Loucy (cell line): ENCODE results near the gene CPLANE2.
A peak's percentile ranks its signal among the peaks of the same experiment; 100 is the strongest.
"Not testable (repeated sequence)": the region's sequence is repeated elsewhere in the genome, so short reads cannot be mapped to it uniquely, and the experiment has no call there.

Experiments used
- H2AFZ ChIP-seq: fragments of 200-600 bp; sonication (generic); 2 replicates; pipeline ENCODE4 v1.6.0; 2016; ENCODE audit warnings: antibody characterized with exemption, mild to moderate bottlenecking, low read length, moderate library complexity
- H3F3A ChIP-seq: fragments of 200-600 bp; 2 replicates; pipeline ENCODE4 v1.6.0; 2016; ENCODE audit warnings: antibody characterized with exemption, low read depth, mild to moderate bottlenecking
- H3K27me3 ChIP-seq: fragments of 200-600 bp; sonication (generic); 2 replicates; pipeline ENCODE4 v1.6.1; 2014; ENCODE audit warnings: low read length, mild to moderate bottlenecking; ENCODE audit not compliant: insufficient read depth, poor library complexity, severe bottlenecking
- H3K36me3 ChIP-seq: fragments of 200-600 bp; sonication (generic); 2 replicates; pipeline ENCODE4 v1.6.1; 2016; ENCODE audit warnings: low read length; ENCODE audit not compliant: insufficient read depth
- H3K4me1 ChIP-seq: fragments of 200-600 bp; sonication (generic); 2 replicates; pipeline ENCODE4 v1.5.1; 2014; ENCODE audit warnings: low read length, mild to moderate bottlenecking; ENCODE audit not compliant: insufficient read depth, poor library complexity, severe bottlenecking
- H3K4me2 ChIP-seq: fragments of 200-600 bp; sonication (generic); 2 replicates; pipeline ENCODE4 v1.6.0; 2014; ENCODE audit warnings: antibody characterized with exemption, low read length, low read depth, mild to moderate bottlenecking; ENCODE audit not compliant: poor library complexity, severe bottlenecking
- H3K4me3 ChIP-seq: fragments of 200-600 bp; sonication (generic); 2 replicates; pipeline ENCODE4 v1.5.1; 2014; ENCODE audit warnings: low read length, mild to moderate bottlenecking, mixed read lengths; ENCODE audit not compliant: poor library complexity, severe bottlenecking
- H3K79me2 ChIP-seq: fragments of 200-600 bp; sonication (generic); 2 replicates; pipeline ENCODE4 v1.6.1; 2014; ENCODE audit warnings: low read length; ENCODE audit not compliant: insufficient read depth
- H3K9ac ChIP-seq: fragments of 200-600 bp; sonication (generic); 2 replicates; pipeline ENCODE4 v1.6.0; 2014; ENCODE audit warnings: mild to moderate bottlenecking, low read depth, low read length, moderate library complexity; ENCODE audit not compliant: poor library complexity, severe bottlenecking
- H3K9me2 ChIP-seq: fragments of 200-600 bp; sonication (generic); replicated peaks from 2 replicates; pipeline ENCODE4 v1.6.1; 2016; ENCODE audit warnings: low read depth, low read length, mixed read lengths
- H3K9me3 ChIP-seq: fragments of 200-600 bp; sonication (generic); 2 replicates; pipeline ENCODE4 v1.6.1; 2014; ENCODE audit warnings: mild to moderate bottlenecking, antibody characterized with exemption, low read length, low read depth; ENCODE audit not compliant: insufficient read depth
- H4K20me1 ChIP-seq: fragments of 200-600 bp; sonication (generic); 2 replicates; pipeline ENCODE4 v1.6.0; 2014; ENCODE audit warnings: antibody characterized with exemption, low read length, mild to moderate bottlenecking; ENCODE audit not compliant: insufficient read depth, poor library complexity, severe bottlenecking
- EZH2phosphoT487 ChIP-seq: fragments of 200-600 bp; IDR thresholded peaks from 2 replicates; pipeline ENCODE4 v1.6.1; 2018; ENCODE audit warnings: antibody characterized with exemption, mild to moderate bottlenecking, moderate library complexity, borderline replicate concordance
- TF ChIP-seq, protein P1 (sequence below): fragments of 200-600 bp; sonication (generic); conservative IDR thresholded peaks from 2 replicates; pipeline ENCODE4 v1.5.1; 2014; ENCODE audit warnings: mild to moderate bottlenecking, antibody characterized with exemption, low read length

CPLANE2 gene

DNA sequence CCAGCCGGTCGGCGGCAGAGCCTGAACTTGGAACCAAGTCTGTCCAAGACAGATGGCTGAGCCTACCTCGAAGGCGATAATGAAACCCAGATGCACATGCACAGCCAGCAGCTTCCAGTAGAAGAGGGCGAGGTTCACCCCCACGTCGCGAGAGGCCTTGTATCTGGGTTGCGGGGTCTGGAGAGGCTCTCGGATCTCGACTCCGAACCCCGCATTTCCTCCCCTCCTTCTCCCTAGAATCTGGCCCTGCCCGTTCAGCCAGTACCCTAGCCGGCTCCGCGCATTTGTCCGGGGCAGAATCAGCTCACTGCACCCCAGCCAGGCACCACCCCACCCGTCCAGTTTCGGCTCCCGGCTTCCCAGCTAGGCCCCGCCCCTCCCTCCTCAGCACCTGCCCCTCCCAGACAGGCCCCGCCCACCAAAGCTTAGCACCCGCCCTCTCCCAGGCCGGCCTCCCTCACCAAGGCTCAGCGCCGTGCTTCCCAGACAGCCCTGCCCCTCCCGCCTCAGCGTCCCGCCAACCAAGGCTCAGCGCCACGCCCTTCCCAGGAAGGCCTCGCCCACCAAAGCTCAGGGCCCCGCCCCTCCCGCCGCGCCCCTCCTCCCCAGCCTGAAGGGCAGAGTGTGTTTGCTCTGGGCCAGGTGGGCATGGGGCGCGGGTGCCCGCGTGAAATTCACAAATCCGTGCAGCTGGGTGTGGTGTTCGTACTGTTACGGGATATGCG is 19.8 kb downstream of the CPLANE2 start:
- TF ChIP-seq EZH2phosphoT487: no peak
- TF ChIP-seq, protein P1, sequence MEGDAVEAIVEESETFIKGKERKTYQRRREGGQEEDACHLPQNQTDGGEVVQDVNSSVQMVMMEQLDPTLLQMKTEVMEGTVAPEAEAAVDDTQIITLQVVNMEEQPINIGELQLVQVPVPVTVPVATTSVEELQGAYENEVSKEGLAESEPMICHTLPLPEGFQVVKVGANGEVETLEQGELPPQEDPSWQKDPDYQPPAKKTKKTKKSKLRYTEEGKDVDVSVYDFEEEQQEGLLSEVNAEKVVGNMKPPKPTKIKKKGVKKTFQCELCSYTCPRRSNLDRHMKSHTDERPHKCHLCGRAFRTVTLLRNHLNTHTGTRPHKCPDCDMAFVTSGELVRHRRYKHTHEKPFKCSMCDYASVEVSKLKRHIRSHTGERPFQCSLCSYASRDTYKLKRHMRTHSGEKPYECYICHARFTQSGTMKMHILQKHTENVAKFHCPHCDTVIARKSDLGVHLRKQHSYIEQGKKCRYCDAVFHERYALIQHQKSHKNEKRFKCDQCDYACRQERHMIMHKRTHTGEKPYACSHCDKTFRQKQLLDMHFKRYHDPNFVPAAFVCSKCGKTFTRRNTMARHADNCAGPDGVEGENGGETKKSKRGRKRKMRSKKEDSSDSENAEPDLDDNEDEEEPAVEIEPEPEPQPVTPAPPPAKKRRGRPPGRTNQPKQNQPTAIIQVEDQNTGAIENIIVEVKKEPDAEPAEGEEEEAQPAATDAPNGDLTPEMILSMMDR: no peak
- H3K9me2 ChIP-seq: no peaks in the 10 kb centered on the region
- H3F3A ChIP-seq: no peaks in the 10 kb centered on the region
- H3K36me3 ChIP-seq: no peaks in the 10 kb centered on the region
- no peaks in the 10 kb centered on the region for H3K4me1 ChIP-seq
- H3K27me3 ChIP-seq: no peaks in the 10 kb centered on the region
- peak overlapping the region; percentile 52 for H3K4me3 ChIP-seq
- H3K79me2 ChIP-seq: no peaks in the 10 kb centered on the region
- no peak overlapping the region for H3K9ac ChIP-seq
- H2AFZ ChIP-seq: no peak overlapping the region; the same call in 1 of the 2 replicates
- no peaks in the 10 kb centered on the region for H4K20me1 ChIP-seq
- H3K4me2 ChIP-seq: peak overlapping the region; percentile 53
- H3K9me3 ChIP-seq: no peaks in the 10 kb centered on the region

DNA sequence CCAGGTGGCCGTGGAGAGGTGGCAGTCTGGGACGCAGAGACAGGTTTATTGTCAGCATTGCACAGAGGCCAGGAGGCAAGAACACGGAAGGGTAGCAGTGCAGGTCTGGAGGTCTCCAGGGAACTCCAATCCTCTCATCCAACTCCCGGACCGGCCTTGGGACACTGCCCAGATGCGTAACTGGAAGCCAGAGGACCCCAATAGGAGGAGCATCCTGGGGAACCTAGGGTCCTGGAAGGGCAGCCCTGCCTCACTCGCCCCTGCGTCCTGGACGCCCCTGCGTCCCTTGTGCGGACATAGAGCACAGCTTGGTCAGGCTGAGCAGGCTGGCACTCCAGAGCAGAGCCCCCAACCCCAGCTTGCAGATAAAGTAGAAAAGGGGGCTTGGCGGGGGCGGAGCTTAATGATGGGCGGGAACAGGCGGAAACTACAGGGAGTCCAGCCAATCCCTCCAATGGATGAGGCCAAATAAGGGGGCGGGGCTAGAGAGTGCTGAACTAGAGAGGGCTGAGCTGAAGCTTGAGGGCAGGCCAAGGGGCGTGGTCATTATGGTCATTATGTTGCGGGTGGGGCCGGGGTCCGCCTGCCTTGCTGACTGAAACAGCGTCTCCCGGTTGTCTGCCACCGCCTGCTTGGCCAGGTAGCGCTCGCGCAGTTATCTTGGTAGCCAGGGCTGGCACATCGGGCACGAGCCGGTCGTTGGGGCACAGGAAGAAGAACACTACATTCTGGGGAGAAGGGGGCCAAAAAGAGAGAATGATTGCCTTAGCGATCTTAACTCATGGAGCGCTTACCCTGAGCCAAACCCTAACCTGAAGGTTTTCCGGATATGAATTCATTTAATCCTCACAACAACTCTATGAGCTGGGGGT is 20.9 kb downstream of the CPLANE2 start:
- Histone ChIP-seq H3K9me3 (no peaks in the 10 kb centered on the region), H3K4me3 (peak overlapping the region; percentile 52), H3K27me3 (no peaks in the 10 kb centered on the region), H2AFZ (peak overlapping the region; percentile 62; the same call in 1 of the 2 replicates), H4K20me1 (no peaks in the 10 kb centered on the region), H3K9ac (no peak overlapping the region), H3K4me1 (no peaks in the 10 kb centered on the region), H3F3A (no peaks in the 10 kb centered on the region), H3K4me2 (peak overlapping the region; percentile 53), H3K79me2 (no peaks in the 10 kb centered on the region), H3K36me3 (no peaks in the 10 kb centered on the region), H3K9me2 (no peaks in the 10 kb centered on the region)
- TF ChIP-seq EZH2phosphoT487: no peak
- TF ChIP-seq, protein P1: no peak

- not testable (repeated sequence) for H3F3A ChIP-seq, H3K9ac ChIP-seq, H2AFZ ChIP-seq, H3K4me3 ChIP-seq, H3K9me3 ChIP-seq, H3K4me1 ChIP-seq, H3K4me2 ChIP-seq, H4K20me1 ChIP-seq, H3K36me3 ChIP-seq, H3K9me2 ChIP-seq, H3K79me2 ChIP-seq, H3K27me3 ChIP-seq
Observed at GRCh38 chr1:16215240-16215639, 21.7 kb downstream of the CPLANE2 start.

DNA sequence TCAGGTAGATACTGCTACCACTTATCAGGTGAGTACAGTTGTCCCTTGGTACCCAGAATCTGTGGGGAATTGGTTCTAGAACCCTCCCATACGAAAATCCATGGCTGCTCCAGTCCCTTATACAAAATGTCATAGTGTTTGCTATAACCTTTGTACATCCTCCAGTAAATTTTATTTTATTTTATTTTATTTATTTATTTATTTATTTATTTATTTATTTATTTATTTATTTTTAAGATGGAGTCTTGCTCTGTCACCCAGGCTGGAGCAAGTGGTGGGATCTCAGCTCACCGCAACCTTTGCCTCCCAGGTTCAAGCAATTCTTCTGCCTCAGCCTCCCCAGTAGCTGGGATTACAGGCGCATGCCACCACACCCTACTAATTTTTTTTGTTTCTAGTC is 23.4 kb downstream of the CPLANE2 start:
- H2AFZ ChIP-seq, H3K79me2 ChIP-seq, H3K9ac ChIP-seq, H3K9me2 ChIP-seq, H3K36me3 ChIP-seq, H3F3A ChIP-seq, H3K27me3 ChIP-seq, H3K4me1 ChIP-seq, H4K20me1 ChIP-seq, H3K4me3 ChIP-seq, H3K4me2 ChIP-seq, H3K9me3 ChIP-seq: not testable (repeated sequence)
